ENCODE results near the gene C6orf89. TPM values are rescaled to one million over a fixed set of nuclear protein-coding genes. Genes with fewer than 3 reads are reported as not detected.

Gene C6orf89
- total RNA-seq, 1 experiment from 2014 or later: 22.6 TPM

DNA sequence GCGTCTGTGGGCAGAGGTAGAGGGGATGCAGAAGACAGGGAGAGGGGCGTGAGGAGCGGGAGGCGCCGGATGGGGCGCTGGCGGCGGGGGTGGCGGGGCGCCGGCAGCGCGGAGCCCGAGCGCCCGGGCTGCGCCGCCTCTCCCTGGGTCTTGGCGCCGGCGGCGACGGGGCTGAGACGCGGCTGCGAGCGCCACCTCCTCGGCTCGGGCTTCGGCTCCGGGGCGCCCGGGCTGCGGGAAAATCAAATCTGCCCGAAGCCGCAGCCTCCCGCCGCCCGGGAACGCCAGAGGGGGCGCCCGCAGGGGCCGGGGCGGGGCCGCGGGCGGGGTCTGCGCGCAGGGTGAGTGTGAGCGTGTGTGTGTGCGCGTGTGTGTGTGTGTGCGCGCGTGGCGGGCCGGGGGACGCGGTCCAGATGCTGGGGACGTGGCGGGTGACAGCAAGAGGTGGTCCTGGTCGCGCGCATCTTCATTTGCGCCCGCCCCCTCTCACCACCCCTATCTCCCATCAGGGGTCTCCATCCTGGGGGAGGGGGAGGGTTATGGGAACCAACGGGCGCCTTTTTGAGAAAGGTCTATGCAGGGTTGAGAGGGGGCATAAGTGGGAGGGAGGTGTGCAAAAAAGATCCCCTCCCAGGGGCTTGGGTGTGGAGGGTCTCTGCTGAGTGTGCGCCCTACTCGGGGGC is 45.9 kb upstream of the C6orf89 start:
- no peaks in the 10 kb centered on the region for H3K36me3 ChIP-seq (ENCODE audit: insufficient read depth, low read length, poor library complexity, severe bottlenecking)
- H3K27ac ChIP-seq (ENCODE audit: low read depth, low read length, poor library complexity, severe bottlenecking): no peak overlapping the region
- no peaks in the 10 kb centered on the region for H3K9me3 ChIP-seq (ENCODE audit: low read depth, low read length, poor library complexity, severe bottlenecking)
- intact Hi-C loops (cut with micrococcal nuclease; ENCODE audit: unreplicated experiment): no loop called here
- no TSS peak for BruUV-seq (replicated peaks)
- peaks cover 4% of the 10 kb centered on the region for H3K27me3 ChIP-seq (replicated peaks; ENCODE audit: insufficient read depth, low read depth, low read length, poor library complexity)
- peaks cover 5% of the 10 kb centered on the region for H3K4me1 ChIP-seq (ENCODE audit: insufficient read depth, low read length, poor library complexity, severe bottlenecking)
- TF ChIP-seq, protein P1, sequence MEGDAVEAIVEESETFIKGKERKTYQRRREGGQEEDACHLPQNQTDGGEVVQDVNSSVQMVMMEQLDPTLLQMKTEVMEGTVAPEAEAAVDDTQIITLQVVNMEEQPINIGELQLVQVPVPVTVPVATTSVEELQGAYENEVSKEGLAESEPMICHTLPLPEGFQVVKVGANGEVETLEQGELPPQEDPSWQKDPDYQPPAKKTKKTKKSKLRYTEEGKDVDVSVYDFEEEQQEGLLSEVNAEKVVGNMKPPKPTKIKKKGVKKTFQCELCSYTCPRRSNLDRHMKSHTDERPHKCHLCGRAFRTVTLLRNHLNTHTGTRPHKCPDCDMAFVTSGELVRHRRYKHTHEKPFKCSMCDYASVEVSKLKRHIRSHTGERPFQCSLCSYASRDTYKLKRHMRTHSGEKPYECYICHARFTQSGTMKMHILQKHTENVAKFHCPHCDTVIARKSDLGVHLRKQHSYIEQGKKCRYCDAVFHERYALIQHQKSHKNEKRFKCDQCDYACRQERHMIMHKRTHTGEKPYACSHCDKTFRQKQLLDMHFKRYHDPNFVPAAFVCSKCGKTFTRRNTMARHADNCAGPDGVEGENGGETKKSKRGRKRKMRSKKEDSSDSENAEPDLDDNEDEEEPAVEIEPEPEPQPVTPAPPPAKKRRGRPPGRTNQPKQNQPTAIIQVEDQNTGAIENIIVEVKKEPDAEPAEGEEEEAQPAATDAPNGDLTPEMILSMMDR (conservative IDR thresholded peaks at IDR 0.05; ENCODE audit: low read depth, low read length): peak; percentile 25; the same call in 1 of the 2 replicates
- no peak for TF ChIP-seq EZH2 (IDR thresholded peaks at IDR 0.05; ENCODE audit: borderline replicate concordance, low read depth, low read length, poor library complexity, severe bottlenecking)
- DNase-seq (ENCODE audit: low spot score): peak; percentile 69
- peak overlapping the region; percentile 52 for H3K4me3 ChIP-seq (ENCODE audit: low read depth, low read length, poor library complexity, severe bottlenecking)
- CTCF ChIA-PET: no interaction called here
- POLR2A ChIA-PET (ENCODE audit: low non-redundant PET): no interaction called here

DNA sequence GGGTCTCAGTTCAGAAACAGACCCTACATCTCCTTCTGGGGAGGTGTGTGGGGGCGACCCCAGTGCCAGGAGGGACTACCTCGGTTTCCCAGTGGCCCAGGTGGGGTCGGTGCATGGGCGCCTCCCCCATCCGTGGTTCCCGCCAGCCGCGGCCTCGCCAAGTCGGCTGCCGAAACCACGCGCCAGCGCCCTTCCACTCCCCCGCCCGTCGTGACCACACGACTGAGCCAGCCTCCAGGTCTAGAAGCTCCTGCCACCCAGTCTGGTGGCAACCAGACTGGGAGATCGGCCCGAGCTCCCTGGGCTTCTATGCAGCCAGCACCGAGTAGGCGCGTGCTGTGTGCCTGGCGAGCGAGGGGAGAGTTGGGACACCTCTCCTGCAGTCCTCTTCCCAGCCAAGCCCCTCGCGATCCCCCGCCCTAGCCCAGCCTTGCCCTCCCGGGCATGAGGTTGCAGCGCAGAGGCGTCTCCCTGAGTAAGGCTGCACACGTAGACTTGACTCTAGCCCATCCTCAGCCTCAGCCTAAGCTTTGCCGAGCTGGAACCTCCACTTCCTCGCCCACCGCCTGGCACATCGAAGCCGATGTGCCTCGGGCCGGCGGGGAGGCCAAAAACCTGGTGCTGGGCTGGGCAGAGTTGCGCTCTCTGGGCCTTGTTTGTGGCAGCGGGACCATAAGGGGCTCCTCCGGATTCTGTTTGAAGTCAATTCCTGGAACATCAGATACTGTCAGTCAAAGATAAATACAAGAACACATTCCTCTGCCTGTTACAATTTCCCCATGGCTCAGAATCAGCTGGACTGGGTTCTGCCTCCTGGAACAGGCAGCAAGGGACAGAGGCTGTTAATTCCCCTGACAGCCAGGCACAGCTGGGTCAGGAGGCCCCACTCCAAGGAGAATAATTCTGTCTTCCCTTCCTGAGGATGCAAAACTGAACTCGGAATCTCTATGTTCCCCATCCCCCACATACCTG is 45.0 kb upstream of the C6orf89 start:
- intact Hi-C loops (cut with micrococcal nuclease; ENCODE audit: unreplicated experiment): no loop called here
- ChIA-PET CTCF (no interaction called here), POLR2A (ENCODE audit: low non-redundant PET) (no interaction called here)
- Histone ChIP-seq H3K27me3 (replicated peaks; ENCODE audit: insufficient read depth, low read depth, low read length, poor library complexity) (peaks cover 4% of the 10 kb centered on the region), H3K36me3 (ENCODE audit: insufficient read depth, low read length, poor library complexity, severe bottlenecking) (no peaks in the 10 kb centered on the region), H3K9me3 (ENCODE audit: low read depth, low read length, poor library complexity, severe bottlenecking) (no peaks in the 10 kb centered on the region), H3K27ac (ENCODE audit: low read depth, low read length, poor library complexity, severe bottlenecking) (no peak overlapping the region), H3K4me3 (ENCODE audit: low read depth, low read length, poor library complexity, severe bottlenecking) (peak overlapping the region; percentile 52), H3K4me1 (ENCODE audit: insufficient read depth, low read length, poor library complexity, severe bottlenecking) (peaks cover 5% of the 10 kb centered on the region)
- no TSS peak for BruUV-seq (replicated peaks)
- no peak for DNase-seq (ENCODE audit: low spot score)
- TF ChIP-seq, protein P1 (conservative IDR thresholded peaks at IDR 0.05; ENCODE audit: low read depth, low read length): no peak

DNA sequence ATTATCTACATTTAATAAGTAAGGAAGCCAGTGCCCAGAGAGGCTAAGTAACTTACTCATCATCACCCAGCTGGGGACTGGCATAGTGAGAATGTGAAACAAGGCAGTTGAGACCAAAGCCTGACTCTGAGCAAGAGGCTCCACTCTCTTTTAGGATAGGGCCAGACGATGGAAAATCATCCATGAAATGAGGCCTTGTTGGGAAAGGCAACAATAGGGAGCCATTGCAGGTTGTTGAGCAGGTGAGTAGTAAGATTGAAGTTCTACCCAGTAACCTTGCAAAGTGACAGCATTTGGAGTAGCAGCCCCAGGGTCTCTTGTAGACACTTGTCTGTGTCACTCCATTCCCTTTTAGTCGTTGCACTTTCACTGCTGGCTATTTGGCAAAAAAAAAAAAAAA is 44.0 kb upstream of the C6orf89 start:
- Histone ChIP-seq H3K4me3 (ENCODE audit: low read depth, low read length, poor library complexity, severe bottlenecking) (no peak overlapping the region), H3K27me3 (replicated peaks; ENCODE audit: insufficient read depth, low read depth, low read length, poor library complexity) (peaks cover 4% of the 10 kb centered on the region), H3K4me1 (ENCODE audit: insufficient read depth, low read length, poor library complexity, severe bottlenecking) (peaks cover 5% of the 10 kb centered on the region), H3K9me3 (ENCODE audit: low read depth, low read length, poor library complexity, severe bottlenecking) (no peaks in the 10 kb centered on the region), H3K36me3 (ENCODE audit: insufficient read depth, low read length, poor library complexity, severe bottlenecking) (no peaks in the 10 kb centered on the region), H3K27ac (ENCODE audit: low read depth, low read length, poor library complexity, severe bottlenecking) (no peak overlapping the region)
- CTCF ChIA-PET: no interaction called here
- POLR2A ChIA-PET (ENCODE audit: low non-redundant PET): no interaction called here
- intact Hi-C loops (cut with micrococcal nuclease; ENCODE audit: unreplicated experiment): no loop called here
- no TSS peak for BruUV-seq (replicated peaks)
- TF ChIP-seq EZH2 (IDR thresholded peaks at IDR 0.05; ENCODE audit: borderline replicate concordance, low read depth, low read length, poor library complexity, severe bottlenecking): no peak
- TF ChIP-seq, protein P1 (conservative IDR thresholded peaks at IDR 0.05; ENCODE audit: low read depth, low read length): no peak
- no peak for DNase-seq (ENCODE audit: low spot score)
